ENCODE data around the gene GPATCH11.

GPATCH11 gene

GRCh38 chr2:37083873-37084794 is at the start of gene GPATCH11, which contains the start of gene HEATR5B:
TSS of gene GPATCH11 (plus strand) at chr2:37084518. CDS start at chr2:37088382, 3,864 bp downstream.
TSS of gene HEATR5B (minus strand) at chr2:37084372. CDS start at chr2:37083414, 958 bp downstream.
- peak; percentile 55 for DNase-seq

DNA sequence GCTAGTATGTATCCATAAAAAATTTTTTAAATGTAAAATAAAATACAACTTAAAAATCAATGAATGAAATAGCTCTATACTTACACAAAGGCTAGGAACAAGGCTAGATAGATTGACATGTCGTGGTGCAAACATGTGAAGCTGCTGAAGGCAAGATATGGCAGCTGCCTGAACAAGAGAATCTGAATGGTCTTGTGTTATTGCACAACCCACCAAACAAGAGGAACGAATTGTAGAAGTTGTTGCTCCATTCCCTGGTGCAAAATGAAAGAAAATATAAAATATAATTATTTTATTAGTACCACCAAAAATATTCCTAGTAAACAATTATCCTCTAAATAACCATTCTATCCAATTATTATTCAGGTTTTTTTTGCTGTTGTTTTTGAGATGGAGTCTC is 46.5 kb upstream of the GPATCH11 start:
- DNase-seq = no peak

GRCh38 chr2:37039580-37039979 is 44.7 kb upstream of the GPATCH11 start:
- no peak for DNase-seq

- DNase-seq = no peak
These were observed 31.6 kb upstream of the GPATCH11 start for GRCh38 chr2:37052600-37053332.

DNA sequence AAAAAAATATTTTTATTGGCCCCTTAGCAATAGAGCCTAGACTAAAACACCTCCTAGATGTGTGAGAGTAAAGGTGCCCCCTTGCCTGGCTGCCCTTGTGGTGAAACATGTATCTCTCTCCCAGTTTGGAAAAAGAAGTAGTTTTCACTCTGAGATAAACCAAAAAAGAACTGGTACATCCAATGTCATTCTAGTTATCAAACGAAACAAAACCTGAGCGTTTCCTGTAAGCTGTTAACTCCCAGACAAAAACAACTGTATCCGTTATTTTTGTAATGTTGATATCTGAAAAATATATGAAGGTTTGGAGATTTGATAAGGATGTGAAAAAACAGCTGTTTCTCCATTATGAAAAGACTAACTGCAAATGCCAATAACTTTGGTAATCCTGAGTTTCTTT is 24.5 kb upstream of the GPATCH11 start:
- DNase-seq = no peak

- DNase-seq = no peak
These were observed 23.9 kb upstream of the GPATCH11 start for GRCh38 chr2:37060446-37060845.

GRCh38 chr2:37061013-37061711 is 23.2 kb upstream of the GPATCH11 start:
- DNase-seq = no peak

DNA sequence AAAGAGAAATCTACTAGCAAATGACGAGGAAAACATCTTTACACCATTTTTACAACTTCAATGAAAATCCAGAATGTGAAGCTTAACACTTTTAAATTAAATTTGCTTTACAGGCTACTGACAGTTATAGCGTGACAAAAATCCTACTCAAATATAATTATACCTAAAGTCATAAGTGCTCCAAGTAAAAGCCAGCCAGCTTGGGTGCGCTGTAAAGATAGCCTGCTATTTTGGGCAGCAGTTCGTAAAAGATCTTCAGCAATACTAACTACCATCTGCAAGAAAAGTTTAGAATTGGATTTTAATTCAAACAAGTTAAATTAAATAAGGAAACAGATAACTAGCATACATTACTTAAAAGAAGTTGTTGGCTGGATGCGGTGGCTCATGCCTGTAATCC is 22.5 kb upstream of the GPATCH11 start:
- DNase-seq = no peak

- no peak for DNase-seq
These were observed 15.6 kb upstream of the GPATCH11 start for GRCh38 chr2:37068686-37069085.

DNA sequence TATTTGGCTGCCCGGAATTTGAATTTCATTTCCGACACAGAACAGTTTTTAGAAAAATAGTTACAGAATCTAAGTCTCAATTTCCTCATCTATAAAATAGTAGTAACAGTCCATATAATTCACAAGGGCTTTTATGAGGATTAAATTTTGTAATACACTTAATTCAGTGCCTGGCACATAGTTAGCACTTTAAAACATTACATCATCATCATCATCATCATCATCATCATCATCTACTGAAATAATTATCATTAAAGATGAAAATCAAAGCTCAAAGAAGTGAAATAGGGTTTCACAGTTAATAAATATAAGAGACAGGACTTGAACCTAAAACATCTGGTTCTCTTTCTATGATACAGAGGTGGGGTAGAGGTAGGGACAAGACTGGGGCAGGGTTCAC is 13.4 kb upstream of the GPATCH11 start:
- DNase-seq = no peak

DNA sequence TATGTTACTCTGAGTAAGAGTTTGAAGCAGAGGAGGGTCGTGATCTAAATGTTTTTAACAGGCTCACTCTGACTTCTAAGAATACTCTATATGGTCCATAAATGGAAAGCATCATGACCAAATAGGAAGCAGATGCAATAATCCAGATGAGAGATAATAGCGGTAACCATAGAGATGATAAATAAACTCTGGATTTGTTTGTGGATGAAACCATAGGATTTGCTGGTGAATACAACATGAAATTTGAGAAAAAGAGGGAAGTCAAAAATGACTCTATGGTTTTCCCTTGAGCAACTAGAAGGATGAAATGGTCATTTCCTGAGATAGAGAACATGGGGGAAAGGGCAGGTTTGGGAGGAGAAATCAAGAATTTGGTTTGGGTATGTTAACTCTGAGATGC is 4.1 kb upstream of the GPATCH11 start:
- no peak for DNase-seq

DNA sequence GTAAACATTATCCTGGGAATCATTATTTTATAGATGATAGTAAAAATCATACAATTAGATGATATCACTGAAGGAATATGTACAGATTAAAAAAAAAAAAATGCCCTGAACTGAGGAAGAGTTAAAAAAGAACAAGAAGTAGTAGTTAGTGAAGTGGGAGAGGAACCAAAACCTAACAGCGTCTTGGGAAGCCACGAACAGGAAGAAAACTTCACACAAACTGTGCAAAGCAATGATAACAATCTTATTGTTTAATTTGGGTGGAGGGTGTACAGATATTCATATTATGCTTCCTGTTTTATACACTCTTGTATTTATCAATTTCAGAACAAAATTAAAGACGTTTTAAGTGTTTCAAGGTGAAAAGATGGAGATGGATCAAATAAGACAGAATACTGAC is 3.6 kb upstream of the GPATCH11 start:
- no peak for DNase-seq

DNA sequence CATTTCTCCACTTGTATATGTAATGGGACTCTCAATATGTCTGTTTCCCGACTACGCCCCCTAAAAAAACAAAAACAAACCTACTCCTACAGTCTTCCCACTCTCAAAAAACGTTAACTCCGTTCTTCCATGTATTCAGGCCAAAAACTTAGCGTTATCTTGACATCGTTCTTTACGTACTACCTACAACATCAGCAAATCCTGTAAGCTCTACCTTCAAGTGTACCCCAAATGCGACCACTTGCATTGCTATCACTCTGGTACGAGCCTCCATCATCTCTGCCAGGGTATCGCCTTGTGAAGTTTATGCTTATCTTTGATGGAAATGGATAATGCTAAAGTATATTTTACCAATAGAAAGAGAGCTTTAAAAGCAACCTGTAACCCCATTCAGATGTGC is 479 bp downstream of the GPATCH11 start:
- no peak for DNase-seq

DNA sequence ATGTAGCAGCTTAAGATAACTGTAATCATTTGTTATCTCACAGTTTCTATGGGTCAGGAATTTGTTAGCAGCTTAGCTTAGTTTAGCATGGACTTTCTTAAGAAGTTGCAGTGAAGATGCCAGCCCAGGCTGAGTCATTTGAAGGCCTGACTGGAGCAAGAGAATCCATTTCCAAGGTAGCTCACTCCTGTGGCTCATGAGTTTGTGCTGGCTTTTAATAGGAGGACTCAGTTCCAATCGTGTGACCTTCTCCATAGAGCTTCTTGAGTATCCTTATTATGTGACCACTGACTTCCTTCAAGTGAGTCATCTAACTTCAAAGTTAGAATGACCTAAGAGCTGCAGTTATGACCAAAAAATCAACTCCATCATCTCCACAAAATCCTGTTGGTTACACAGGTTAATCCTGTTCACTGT is 1.4 kb downstream of the GPATCH11 start:
- no peak for DNase-seq

GRCh38 chr2:37090019-37090477 is 5.7 kb downstream of the GPATCH11 start:
- DNase-seq = no peak

GRCh38 chr2:37091873-37092272 is 7.6 kb downstream of the GPATCH11 start:
- DNase-seq = no peak

DNA sequence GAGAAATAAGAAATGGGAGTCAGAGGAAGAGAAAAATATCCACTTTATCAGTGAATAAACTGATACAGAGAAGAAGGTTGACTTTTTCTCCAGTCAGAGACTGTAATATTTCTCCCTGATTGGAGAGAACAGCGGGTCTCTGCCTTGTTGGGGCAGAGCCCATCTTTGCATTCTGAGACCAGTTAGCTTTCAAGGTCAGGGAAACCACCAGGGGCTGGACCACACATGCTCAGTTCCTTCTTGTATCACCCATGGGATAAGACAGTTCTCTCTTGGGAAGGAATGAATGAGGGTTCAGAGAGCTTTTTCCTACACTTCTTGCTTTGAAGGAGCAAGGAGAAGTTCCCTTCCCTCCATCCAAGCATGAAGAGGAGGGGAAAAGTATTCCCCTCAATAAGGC is 12.2 kb downstream of the GPATCH11 start:
- no peak for DNase-seq

DNA sequence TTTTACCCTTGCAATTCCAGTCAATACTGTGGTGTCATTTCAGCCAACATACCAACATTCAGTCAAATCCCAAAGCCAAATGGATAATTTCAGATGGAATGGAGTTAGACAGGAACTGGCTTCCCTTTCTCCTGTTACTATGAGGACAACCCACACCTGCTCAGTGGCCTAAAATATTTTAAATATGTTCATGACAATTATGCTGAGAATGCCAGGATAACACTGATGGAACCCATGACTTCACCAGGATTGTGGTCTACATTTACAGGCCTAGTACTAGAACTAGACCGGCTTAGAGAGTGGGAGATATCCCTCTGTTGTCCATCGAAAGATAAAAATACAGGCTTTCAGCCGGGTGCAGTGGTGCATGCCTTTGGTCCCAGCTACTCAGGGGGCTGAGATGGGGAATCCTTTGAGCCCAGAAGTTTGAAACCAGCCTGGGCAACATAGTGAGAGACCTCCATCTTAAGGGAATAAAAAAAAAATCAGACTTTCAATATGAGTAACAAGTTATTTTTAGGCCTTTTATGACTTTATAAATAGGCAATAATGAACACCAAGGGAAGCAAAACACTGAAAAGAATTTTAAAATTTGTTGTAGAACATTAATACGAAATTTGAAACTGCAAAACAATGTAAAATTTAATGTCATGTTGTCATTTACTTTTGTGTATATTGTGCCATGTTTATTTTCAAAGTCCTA is 14.2 kb downstream of the GPATCH11 start:
- DNase-seq = no peak

- no peak for DNase-seq
These were observed 15.7 kb downstream of the GPATCH11 start for GRCh38 chr2:37100054-37100453.

DNA sequence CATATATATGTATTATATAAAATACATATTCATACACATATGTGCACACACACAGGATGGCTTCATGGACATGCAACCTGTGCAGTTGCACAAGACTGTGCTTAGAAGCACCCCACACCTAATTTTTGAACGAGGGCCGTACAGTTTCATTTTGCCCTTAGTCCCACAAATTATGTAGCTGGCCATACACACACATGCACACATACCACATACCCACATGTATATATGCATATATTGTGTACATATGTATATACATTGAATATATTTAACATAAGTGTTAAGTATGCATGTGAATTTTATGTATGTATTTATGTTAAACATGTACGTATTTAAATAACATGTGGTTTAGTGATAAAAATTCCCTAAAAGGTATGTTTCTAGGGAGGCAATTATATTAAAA is 18.3 kb downstream of the GPATCH11 start:
- no peak for DNase-seq

GRCh38 chr2:37104178-37104577 is 19.9 kb downstream of the GPATCH11 start:
- no peak for DNase-seq

GRCh38 chr2:37105150-37105549 is 20.8 kb downstream of the GPATCH11 start:
- DNase-seq = no peak

- DNase-seq = no peak
These were observed 25.2 kb downstream of the GPATCH11 start for GRCh38 chr2:37109523-37109922.

All from cortex of kidney (tissue), 1 donor.